Measurements from ENCODE around the gene PPP1R16B.

- no peak for TF ChIP-seq POLR2A (IDR thresholded peaks at IDR 0.05; ENCODE audit: low read length)
- TF ChIP-seq RFX5 (IDR thresholded peaks at IDR 0.05), result no peak
- TF ChIP-seq CTCF (IDR thresholded peaks at IDR 0.05), result no peak
These were observed 131.5 kb downstream of the PPP1R16B start for GRCh38 chr20:38937000-38937399.

All from A549 (cell line).